CD4-positive, alpha-beta T cell treated with Interleukin-17A for 1 hour (primary cell): ENCODE measurements around the gene CCDC40.

Source experiments
- DNase-seq: peaks from one replicate; pipeline ENCODE4 v3.0.0-alpha.2; 2020

CCDC40 gene

DNA sequence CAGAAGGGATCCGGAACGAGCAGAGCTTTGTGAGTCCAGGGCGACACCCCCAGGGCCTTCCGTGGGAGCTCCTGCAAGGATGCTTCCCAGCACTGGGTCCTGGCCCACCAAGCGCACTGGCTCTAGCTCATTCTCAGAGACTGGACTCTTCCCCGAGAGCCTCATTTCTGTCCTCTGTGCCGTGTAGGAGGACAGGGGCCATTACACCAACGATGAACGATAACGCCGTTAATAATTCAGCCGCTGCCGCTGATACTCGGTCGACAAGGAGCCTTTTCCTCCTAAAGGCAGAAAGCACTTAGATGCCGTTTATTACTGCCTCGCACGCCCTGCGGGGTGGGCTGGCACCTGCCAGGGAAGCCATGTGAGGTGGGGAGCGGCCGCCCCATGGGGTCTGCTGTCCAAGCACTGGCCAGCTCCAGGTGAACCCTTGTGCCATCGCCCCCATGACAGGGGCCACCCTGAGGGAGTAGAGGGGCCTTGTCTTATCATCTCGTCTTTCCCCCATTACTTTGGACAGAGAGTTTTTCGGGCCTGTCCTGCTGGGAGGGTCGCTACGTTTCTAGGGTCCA lies 34.3 kb upstream of the CCDC40 start:
- no peak for DNase-seq

DNA sequence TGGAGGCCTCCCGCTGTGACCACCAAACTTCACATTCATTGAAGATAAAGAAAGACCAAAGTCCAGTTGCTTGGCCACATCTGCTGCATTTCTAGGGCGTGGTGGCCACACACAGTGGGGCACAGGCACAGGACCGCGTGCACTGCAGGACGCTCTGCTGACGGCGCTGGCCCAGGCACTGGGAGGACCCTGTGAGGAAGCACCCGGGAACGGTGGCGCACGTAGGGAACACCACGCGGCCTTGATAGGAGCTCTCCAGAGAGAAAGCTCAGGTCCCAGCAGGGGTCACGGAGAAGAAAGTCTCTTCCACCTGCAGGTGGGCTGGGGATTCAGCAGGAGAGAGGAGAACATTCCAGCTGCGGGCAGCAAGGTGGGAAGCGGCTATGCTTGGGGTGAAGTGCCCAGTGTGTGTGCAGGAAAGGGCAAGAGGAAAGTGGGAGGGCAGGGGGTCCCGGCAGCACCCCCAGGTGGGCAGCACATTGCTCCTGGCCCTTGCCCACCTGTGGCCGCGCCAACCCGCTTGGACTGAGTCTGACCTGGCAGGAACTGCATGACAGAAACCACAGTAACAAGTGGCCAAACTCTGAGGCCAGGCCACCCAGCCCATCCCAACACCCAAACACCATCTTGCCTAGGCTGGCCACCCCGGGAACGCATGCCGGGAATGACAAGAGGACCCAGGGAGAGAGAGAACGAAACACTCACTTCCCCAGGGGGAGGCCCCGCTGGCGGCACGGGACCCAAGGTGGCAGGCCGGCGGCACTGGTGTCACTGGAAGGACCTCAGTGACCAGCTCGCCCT lies 33.6 kb upstream of the CCDC40 start:
- no peak for DNase-seq

DNA sequence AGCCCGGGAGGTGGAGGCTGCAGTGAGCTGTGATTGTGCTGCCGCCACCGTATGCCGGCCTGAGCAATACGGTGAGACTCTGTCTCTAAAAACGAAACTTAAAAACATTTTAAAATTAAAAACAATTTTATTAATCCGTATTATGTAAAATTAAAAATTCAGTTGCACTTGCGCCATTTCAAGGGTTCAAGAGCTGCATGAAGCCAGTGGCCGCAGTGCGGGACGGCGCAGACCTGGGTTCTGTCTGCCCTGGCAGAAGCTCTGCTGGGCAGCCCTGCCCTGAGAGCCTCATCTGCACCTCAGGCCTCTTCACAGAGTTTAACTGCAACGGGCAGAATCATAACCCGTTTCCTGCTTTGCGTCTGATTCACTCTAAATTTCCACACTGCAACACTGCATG lies 32.5 kb upstream of the CCDC40 start:
- DNase-seq: no peak

DNA sequence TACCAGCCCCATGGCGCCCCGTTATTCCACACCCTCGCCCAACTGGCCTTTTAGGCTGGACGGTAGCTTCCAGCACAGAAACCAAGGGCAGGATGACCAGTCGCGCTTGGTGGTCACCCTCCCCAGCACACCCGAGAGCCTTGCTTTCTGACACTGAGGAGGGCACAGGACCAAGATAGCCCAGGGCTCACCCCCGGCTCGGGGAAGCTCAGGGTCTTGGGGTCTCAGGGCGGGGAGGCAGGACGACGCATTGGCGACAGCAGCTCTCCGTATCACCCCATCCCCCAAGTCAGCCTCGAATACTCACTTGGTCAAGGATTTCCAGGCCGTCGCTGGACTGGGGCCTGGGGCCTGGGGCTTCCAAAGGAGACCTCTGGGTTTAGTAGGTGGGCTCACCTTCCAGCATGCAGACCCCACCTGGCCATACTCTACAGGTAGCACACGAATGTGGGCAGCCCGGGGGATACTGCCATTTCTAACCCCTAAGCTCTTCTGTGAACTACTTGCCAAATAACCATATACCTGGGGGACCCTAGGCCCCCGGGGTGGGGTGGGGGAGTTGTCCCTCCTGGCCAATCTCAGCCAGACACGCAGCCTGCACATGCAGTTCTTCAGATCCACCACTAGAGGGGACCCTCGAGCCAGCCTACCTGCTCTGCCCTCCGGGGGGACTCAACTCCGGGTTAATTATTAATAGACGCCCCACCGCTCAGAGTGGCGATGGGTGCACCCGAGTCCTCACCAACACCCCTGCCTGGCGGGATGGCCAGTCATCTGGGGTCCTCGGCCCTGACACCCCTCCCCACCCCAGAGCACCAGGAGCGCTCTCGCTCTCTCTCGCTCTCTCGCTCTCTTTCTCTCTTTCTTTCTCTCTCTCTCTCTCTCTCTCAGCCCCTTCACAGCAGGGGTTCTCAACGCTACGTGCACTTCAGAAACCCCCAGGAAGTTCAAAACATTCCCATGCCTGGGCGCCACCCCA lies 30.8 kb upstream of the CCDC40 start:
- DNase-seq: peak; percentile 71

DNA sequence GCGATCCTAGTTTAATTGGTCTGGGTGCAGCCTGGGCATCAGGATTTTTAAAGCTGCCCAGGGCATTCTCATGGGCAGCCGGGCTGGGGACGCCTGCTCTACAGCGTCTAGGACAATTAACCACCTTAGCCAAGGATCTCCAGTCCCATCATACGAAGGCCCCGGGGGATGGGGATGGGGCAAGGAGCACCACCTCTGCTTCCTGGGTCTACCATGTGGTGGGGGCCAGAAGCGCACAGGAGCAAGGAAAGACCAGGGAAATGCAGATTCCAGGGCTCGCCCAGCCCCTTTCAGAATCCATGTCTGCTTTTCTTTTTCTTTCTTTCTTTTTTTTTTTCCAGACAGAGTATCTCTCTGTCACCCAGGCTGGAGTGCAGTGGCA lies 30.1 kb upstream of the CCDC40 start:
- DNase-seq: no peak

DNA sequence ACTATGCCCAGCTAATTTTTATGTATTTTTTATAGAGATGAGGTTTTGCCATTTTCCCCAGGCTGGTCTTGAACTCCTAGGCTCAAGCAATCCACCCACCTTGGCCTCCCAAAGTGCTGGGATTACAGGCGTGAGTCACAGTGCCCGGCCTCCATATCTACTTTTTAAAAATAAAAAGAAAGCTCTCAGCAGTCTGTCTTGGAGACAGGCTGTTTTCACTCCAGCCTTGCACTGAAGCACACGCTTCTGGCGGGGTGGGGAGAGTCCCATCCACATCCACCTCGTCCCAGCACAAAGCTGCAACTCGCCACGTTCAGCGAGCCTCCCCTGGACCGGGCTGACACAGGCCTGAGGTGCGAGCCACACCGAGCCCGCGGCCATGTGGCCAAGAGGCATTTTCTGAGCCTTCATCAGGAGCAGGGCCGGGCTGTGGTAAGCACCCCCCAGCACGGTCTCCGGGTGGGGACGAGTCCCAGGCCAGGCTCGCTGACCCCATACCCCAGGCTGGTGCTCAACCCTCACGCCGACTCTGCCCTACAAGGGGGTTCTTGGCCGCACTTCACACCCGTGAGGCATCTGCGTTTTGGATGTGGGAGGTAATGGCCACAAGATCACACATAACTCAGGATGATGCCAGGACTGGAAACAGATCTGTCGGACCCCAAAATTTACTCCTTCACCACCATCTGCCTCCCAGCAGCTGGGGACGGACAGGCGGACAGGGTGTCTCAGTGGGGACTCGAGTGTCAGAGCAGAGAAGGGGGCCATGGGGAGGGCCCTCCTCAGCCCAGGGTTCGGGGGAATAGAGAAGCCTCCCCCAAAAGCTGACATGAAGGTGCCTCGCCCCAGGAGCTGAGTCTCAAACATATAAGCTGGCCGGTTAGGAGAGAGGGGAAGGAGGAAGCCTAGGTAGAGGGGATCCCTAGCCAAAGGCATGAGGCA lies 29.4 kb upstream of the CCDC40 start:
- DNase-seq: no peak

DNA sequence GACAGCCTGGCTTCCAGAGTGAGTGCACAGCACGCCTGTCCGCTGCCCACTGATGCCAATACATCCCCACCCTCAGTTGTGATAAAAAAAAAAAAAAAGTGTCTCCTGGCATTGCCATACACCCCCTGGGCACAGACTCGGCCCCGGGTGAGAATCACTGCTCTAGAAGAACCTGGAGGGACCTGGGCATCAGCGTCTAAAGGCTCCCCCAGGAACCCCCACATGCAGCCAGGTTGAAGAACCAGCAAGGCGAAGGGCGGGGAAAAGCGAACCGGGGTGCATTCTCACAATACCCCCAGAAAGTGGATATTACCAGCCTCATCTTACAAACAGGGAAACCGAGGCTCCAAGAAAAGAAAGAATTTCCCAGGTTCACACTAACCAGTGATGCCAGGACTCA lies 28.5 kb upstream of the CCDC40 start:
- DNase-seq: no peak

DNA sequence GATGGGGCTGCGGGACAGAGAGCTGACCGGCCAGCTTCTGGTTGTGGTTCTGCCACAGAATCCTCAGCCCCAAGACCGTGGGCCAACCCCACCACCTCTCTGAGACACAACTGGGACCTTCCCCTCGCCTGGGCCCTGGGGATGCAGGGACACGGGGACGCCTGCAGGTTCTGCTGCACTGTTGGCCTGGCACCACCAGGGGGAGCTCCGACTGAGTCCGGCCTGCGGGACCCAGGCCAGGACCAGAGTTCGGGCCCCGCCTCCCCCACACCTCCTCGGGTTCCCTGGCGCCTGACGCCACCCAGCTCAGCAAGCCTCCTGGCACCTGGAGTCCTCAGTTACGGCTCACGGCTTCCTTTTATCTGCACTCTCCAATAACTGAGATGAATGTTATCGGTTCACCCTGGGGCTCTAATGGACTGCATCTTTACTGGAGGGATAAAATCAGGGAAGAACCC lies 28.0 kb upstream of the CCDC40 start:
- DNase-seq: peak; percentile 78

DNA sequence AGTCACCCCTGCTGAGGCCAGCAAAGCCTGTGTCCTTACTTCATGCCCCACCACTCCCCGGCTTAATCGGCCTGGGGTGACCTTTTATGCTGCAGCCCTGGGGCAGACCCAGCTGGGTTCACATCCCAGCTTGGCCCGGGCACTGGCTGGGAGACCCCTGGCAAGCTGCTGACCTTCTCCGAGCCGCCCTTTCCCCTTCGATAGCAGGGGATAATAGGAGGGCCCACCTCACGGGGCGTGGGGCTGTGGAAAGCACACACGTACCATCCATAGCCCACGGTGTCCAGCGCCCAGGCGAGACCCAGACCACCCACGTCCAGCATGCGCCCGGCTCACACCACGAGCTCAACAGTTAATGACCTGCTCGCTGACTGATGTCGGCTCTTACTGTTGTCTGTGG lies 27.6 kb upstream of the CCDC40 start:
- no peak for DNase-seq

DNA sequence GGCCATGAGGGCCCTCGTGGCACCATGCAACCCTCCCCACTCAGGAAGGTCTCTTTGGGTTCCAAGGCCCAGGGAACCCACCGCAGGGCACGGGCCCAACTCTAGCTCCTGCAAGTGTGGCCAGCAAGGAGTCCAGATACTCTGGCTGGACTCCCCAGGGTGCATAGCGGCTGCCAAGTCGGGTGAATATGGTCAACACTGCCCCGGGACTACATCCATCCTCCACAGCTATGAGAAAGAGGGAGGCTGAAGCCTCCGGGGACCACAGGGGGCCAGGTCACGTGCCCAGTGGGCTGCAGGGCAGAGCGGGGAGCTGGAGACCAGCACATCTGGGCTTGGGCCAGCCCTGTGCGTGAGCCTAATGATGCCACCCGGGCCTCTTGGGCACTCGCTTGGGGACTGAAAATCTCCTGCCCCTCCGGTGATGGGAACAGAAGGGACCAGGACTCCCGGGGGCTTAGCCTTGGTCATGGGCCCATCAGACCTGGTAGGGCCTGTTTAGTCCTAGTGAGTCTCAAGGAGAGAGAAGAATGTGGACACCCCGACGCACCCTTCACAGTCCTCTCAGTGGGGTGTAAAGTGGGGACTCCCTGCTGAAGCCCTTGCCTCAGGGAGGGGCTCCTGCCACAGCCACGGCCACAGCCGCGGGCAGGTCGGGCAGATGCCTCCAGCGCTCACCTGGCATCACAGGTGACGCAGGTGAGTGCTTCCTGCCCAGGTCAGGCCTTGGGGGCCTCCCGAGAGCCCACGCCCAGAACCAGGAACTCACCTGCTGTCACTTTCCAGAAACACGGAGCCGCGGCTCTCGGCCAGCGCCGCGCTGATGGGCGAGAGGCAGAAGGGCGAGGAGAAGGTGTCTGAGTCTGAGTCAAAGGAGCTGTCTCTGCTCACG lies 26.8 kb upstream of the CCDC40 start:
- no peak for DNase-seq

DNA sequence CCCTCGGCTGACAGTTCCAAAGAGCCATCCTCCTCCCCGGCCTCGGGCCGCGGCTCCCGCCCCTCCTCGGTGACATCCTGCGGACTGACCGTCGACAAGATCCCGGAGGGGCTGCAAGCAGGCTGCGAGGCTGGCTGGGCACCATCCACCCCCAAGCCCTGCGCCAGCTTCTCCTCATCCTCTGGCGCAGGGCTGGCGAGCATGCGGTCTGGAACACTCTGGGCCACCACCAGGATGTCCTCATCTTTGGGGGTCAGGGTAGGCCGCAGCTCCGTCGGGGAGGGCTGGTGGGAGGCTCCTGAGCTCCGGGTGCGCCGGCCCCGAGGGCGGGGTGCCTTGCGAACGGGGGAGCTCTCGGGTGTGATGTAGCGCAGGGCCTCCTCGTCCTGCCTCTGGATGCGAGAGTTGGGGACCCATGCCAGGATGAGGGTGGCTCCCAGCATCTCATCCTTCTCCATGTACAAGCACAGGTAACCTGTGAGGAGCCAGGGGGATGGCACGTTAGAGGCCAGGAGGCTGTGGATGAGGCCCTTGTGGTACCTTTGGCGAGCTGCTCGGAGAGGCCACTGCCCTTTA lies 26.1 kb upstream of the CCDC40 start:
- no peak for DNase-seq

DNA sequence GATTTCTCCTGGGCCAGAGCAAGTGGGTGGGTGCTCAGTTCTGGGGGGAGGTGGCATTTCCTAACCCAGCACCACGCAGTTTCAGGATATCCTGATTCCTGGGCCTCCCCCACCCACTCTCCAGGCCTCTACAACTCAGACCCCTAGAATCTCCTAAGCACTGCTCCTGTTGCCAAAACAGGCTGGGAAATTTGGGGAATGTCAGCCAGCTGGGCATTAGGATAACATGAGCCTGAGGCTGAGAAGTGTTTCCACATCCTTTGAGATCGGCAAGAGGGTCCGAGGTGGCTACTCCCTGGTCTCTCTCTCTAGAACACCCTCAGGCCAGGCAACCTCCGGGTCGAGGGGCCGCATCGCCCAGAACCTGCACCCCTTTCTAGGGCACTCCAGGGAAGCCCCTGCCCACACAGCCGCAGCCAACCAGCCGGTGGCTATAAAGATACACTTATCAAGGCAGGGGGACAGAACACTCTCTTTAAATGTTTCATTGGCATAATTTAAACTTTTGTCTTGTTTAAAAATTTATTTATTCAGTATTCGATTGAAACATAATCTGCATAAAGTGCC lies 24.4 kb upstream of the CCDC40 start:
- DNase-seq: no peak

DNA sequence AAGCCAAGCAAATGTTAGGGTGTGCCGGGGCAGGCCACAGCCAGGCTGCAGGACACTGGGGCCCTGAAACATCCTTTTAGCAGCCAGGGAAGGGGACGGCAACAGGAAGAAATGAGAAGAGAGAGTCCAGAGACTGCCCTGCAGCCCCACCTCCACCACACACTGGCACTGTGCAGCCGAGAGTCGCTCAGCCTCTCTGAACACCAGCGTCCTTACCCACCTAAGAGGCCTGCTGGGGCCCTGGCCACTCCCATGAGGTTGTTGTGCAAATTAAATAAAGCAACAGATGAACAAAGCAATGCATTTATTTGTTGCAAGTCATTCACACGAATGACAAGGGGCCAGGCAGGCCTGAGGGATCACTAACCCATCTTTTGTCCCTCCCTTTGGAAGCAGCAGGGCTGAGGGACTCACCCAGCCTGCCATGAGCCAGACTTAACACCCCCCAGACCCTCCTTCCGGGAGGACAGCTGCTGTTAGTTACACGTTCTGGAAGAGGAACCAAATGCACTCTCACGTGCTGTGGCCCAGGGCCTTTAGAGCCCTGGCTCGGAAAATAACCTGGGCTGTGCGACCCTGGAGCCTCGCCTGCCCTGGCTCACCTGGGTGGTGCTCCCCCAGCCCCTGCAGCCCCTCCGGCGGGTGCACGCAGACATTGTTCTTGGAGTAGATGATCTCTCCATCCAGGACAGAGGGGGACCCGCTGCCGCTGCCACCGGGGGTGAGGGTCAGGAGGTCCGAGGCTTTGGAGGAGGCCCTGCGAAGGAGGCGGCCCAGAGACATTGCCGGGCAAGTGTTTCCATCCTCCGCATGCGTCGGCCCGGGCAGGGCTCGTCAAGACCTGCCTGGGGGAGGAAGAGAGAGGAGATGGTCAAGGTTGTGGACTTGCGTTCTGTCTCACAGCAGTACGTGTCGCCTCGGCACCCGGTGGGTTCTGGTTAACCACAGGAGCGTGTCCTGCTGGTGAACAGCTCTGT lies 23.4 kb upstream of the CCDC40 start:
- DNase-seq: no peak

DNA sequence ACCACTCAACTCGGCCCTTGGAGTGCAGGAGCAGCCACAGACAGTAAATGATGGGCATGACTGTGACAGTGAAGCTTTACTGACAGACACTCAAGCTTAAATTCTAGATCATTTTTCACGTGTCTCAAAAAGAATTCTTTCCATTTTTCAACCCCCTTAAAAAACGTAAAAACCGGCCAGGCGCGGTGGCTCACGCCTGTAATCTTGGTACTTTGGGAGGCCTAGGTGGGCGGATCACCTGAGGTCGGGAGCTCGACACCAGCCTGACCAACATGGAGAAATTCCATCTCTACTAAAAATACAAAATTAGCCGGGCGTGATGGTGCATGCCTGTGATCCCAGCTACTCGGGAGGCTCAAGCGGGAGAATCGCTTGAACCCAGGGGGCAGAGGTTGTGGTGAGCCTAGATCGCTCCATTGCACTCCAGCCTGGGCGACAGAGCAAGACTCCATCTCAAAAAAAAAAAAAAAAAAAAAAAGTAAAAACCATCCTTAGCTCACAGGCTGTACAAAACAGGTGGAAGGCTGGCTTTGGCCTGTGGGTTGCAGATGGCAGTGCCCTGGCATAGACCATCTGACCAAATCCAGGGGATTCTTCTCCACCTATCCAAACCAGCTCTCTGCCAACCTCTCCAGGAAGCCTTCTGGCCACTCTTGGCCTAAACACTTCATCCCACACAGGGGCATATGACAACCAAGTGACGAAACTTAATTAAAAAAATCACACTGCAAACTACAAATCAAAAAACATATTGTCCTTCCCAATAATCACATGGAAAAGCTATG lies 19.0 kb upstream of the CCDC40 start:
- no peak for DNase-seq

DNA sequence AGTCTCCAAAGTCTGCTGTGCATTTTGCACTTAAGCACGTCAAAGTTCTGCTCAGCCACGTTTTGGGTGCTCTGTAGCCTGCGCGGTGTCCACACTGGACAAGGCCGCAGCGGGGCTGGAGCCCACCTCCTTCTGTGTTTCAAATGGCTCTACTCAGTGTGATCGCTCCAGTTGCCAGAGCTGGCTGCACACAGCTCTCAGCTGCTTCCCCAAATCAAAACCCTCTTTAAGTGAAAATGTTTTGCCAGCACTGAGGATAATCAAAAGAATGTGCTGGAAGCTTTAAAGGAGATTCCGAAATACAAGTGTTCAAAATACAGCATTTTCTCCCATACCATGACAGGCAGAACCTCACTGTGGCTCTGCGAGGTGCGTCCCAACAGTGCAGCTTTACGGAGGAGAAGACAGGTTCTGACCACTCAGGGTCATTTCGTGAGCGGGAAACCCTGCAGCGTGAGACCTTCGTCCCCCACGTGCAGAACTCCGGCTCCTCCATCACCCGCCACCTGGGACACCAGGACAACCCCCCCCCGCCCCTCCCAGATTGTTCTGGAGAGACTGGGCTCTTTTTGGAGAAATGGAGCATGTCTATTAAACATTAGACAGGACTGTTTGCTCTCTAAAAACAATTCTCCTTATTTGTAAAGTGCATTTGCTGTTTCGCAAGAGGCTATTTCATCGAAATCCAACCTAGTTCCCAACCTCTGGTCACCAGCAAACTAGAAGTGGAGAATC lies 17.4 kb upstream of the CCDC40 start:
- DNase-seq: no peak

DNA sequence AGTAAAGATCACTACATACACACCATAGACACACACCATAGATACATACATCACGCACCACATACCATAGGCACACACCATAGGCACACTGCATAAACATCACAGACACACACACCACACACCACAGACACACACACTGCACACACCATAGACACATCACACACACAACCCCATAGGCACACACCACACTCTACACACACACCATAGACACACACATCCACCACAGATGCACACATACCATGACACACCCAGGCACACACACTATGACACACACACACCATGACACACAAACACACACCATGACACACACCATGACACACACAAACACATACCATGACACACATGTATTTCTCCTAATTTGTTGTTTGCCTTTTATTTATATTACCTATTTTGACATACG lies 14.8 kb upstream of the CCDC40 start:
- no peak for DNase-seq

DNA sequence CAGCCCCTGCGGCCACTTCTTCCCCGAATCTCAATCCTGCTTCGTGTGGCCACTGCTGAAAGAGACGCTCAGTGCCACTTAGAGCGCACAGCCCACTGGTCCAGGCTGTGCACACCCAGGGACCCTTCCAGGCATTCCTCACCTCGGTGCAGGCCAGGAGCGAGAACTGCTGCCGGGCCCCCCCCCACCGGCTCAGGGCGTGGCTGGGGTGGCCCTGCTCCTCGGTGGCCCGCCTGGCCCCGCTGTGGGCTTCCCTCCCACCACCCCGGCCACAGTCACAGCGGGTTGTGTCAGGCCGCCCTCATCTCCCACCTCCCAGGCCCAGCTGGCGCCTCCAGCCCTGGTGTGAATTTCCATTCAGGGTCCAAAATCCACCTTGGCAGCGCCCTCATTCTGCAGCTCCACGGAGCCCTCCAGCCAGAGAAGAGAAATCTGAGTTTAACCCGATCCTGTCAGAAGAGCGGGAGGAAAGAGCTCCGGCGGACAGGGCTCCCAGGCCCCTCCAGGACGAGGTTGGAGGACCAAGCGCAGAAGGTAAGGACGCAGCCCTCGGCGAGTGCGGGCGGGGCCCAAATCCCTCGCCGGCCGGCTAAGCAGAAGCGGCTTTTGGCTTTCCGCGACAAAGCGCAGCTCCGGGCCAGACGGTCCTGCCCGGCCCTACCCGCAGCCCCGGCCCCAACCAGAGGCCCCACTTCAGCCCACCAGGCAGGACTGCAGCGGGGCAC lies 12.8 kb upstream of the CCDC40 start:
- no peak for DNase-seq
